Measurements from ENCODE around the gene CAPN3. TPM values are rescaled to one million over a fixed set of nuclear protein-coding genes. Genes with fewer than 3 reads are reported as not detected.
A peak's percentile ranks its signal among the peaks of the same experiment; 100 is the strongest.

The CAPN3 gene
- total and polyA plus RNA-seq, 5 donors: 6.8 to 11.4 (median 7.6) TPM

- ATAC-seq (no peak), DNase-seq (no peak)
- intact Hi-C loops (cut with DNase I): no loop called here
- no peaks in the 10 kb centered on the region for H3K9me3 ChIP-seq (ENCODE audit: control insufficient read depth, low read length)
- no peaks in the 10 kb centered on the region for H3K27me3 ChIP-seq (ENCODE audit: control insufficient read depth, insufficient read depth)
- no peak overlapping the region for H3K27ac ChIP-seq (ENCODE audit: low read length)
- H3K4me3 ChIP-seq (ENCODE audit: low read length): no peak overlapping the region
- WGBS: 85% methylated on average over 6 of the region's 6 CpGs
- H3K4me1 ChIP-seq (ENCODE audit: control insufficient read depth, insufficient read depth, low read length): no peaks in the 10 kb centered on the region
Observed at GRCh38 chr15:42355291-42355690, 4.0 kb upstream of the CAPN3 start.

- intact Hi-C loops (cut with DNase I): no loop called here
- Histone ChIP-seq H3K27ac (ENCODE audit: low read length) (no peak overlapping the region), H3K27me3 (ENCODE audit: control insufficient read depth, insufficient read depth) (no peaks in the 10 kb centered on the region), H3K4me1 (ENCODE audit: control insufficient read depth, insufficient read depth, low read length) (no peaks in the 10 kb centered on the region), H3K9me3 (ENCODE audit: control insufficient read depth, low read length) (no peaks in the 10 kb centered on the region), H3K4me3 (ENCODE audit: low read length) (no peak overlapping the region)
- ATAC-seq (no peak), DNase-seq (no peak)
- WGBS: 69% methylated on average over 5 of the region's 5 CpGs
Observed at GRCh38 chr15:42356851-42357250, 2.5 kb upstream of the CAPN3 start.

DNA sequence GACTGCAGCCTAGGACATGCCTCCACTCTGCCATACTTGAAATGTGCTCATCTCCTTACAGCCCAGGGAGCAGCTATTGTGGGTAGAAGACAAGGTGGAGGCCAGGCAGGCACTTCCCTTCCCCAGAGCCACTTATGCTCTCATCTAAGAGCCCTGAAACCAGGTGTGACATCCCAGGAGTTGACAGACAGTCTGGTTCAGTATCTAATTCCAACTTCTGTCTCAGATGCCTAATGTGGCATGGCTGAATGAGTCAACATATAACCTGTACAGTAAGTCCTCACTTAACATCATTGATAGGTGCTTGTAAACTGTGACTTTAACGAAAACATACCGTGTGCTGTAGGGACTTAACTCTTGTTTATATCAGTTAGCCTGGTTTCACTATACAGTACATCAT lies 1.2 kb upstream of the CAPN3 start:
- Histone ChIP-seq H3K4me1 (ENCODE audit: control insufficient read depth, insufficient read depth, low read length) (no peaks in the 10 kb centered on the region), H3K27ac (ENCODE audit: low read length) (no peak overlapping the region), H3K9me3 (ENCODE audit: control insufficient read depth, low read length) (no peaks in the 10 kb centered on the region), H3K27me3 (ENCODE audit: control insufficient read depth, insufficient read depth) (no peaks in the 10 kb centered on the region), H3K4me3 (ENCODE audit: low read length) (no peak overlapping the region)
- ATAC-seq (no peak), DNase-seq (no peak)
- intact Hi-C loops (cut with DNase I): no loop called here
- 86% methylated on average over 2 of the region's 2 CpGs for WGBS

DNA sequence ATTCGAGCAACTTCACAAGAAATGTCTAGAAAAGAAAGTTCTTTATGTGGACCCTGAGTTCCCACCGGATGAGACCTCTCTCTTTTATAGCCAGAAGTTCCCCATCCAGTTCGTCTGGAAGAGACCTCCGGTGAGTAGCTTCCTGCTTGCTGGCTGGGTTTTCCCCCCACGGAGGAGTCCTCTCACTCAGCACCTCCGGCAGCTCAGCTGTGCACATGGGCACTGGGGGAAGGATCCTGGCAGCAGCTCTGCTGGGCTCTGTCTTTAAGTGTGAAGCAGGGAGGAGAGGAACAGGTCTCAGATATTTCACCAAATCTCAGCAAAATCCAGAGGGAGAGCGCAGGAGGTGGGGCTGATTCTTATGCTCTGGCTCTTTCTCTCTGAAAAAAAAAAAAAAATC lies 684 bp downstream of the CAPN3 start:
- intact Hi-C loops (cut with DNase I): no loop called here
- H3K27me3 ChIP-seq (ENCODE audit: control insufficient read depth, insufficient read depth): no peaks in the 10 kb centered on the region
- ATAC-seq (peak; percentile 42 to 48), DNase-seq (peak in 1 of 3 donors; percentile 56)
- H3K9me3 ChIP-seq (ENCODE audit: control insufficient read depth, low read length): no peaks in the 10 kb centered on the region
- H3K4me1 ChIP-seq (ENCODE audit: control insufficient read depth, insufficient read depth, low read length): no peaks in the 10 kb centered on the region
- H3K27ac ChIP-seq (ENCODE audit: low read length): no peak overlapping the region
- H3K4me3 ChIP-seq (ENCODE audit: low read length): peak overlapping the region; percentile 21
- WGBS: 45% methylated on average over 7 of the region's 7 CpGs

GRCh38 chr15:42360535-42361112 lies 1.3 kb downstream of the CAPN3 start:
- H3K9me3 ChIP-seq (ENCODE audit: control insufficient read depth, low read length): no peaks in the 10 kb centered on the region
- H3K4me1 ChIP-seq (ENCODE audit: control insufficient read depth, insufficient read depth, low read length): no peaks in the 10 kb centered on the region
- no peak overlapping the region for H3K4me3 ChIP-seq (ENCODE audit: low read length)
- no peak overlapping the region for H3K27ac ChIP-seq (ENCODE audit: low read length)
- DNase-seq (no peak), ATAC-seq (no peak)
- 86% methylated on average over 5 of the region's 5 CpGs for WGBS
- H3K27me3 ChIP-seq (ENCODE audit: control insufficient read depth, insufficient read depth): no peaks in the 10 kb centered on the region
- intact Hi-C loops (cut with DNase I): no loop called here

GRCh38 chr15:42363487-42363886 lies 4.2 kb downstream of the CAPN3 start:
- ATAC-seq (no peak), DNase-seq (no peak)
- WGBS: 80% methylated on average over 3 of the region's 3 CpGs
- no peaks in the 10 kb centered on the region for H3K27me3 ChIP-seq (ENCODE audit: control insufficient read depth, insufficient read depth)
- H3K27ac ChIP-seq (ENCODE audit: low read length): no peak overlapping the region
- H3K4me1 ChIP-seq (ENCODE audit: control insufficient read depth, insufficient read depth, low read length): no peaks in the 10 kb centered on the region
- no peaks in the 10 kb centered on the region for H3K9me3 ChIP-seq (ENCODE audit: control insufficient read depth, low read length)
- no peak overlapping the region for H3K4me3 ChIP-seq (ENCODE audit: low read length)
- intact Hi-C loops (cut with DNase I): no loop called here

GRCh38 chr15:42363942-42364341 lies 4.6 kb downstream of the CAPN3 start:
- intact Hi-C loops (cut with DNase I): no loop called here
- ATAC-seq (no peak), DNase-seq (no peak)
- H3K9me3 ChIP-seq (ENCODE audit: control insufficient read depth, low read length): no peaks in the 10 kb centered on the region
- H3K27me3 ChIP-seq (ENCODE audit: control insufficient read depth, insufficient read depth): no peaks in the 10 kb centered on the region
- H3K27ac ChIP-seq (ENCODE audit: low read length): no peak overlapping the region
- no peak overlapping the region for H3K4me3 ChIP-seq (ENCODE audit: low read length)
- H3K4me1 ChIP-seq (ENCODE audit: control insufficient read depth, insufficient read depth, low read length): no peaks in the 10 kb centered on the region

DNA sequence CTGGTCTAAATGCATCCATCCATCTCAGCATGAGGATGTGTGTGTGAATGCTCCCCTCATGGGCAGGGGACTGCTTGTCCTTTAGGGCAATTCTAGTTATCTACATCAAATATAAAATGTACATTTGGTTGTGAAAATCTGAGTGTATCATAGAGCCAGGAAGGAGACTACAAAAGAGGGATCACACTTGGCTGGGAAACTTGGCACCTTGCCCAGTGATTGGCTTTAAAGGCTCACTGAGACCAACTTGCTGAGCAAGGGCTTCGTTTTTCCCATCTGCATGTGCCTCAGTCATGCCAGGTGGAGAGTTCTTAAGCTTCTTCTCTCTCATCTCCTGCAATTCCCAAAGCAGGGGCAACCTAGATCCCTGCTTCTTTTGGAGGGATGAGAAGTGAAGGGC lies 5.2 kb downstream of the CAPN3 start:
- peak; percentile 44 to 75 (median 62) for DNase-seq

GRCh38 chr15:42365921-42366550 lies 6.7 kb downstream of the CAPN3 start:
- ATAC-seq: no peak

More for the DNA sequence above, 5.2 kb downstream of the CAPN3 start:
- no peak overlapping the region for H3K27ac ChIP-seq (ENCODE audit: low read length)
- no peaks in the 10 kb centered on the region for H3K27me3 ChIP-seq (ENCODE audit: control insufficient read depth, insufficient read depth)
- H3K4me1 ChIP-seq (ENCODE audit: control insufficient read depth, insufficient read depth, low read length): no peaks in the 10 kb centered on the region
- H3K4me3 ChIP-seq (ENCODE audit: low read length): no peak overlapping the region
- no peaks in the 10 kb centered on the region for H3K9me3 ChIP-seq (ENCODE audit: control insufficient read depth, low read length)
- 45% methylated on average over 1 of the region's 1 CpG for WGBS
- intact Hi-C loops (cut with DNase I): no loop called here
- ATAC-seq: no peak

DNA sequence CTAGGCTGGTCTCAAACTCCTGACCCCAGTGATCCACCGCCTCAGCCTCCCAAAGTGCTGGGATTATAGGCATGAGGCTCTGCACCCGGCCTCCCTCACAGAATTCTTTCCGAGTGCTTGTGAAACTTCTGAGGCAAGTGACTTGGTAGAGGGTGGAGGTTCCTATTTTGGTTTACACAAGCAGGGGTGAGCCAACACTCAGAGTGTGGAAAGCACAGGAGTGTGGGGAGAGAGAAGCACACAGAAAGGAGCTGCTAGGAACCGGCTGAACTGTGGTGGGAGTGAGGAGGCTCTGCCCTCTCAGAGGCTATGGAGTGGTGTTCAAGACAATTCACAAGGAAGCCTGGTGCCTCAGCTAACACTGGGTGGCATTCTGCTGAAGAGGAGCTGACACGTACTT lies 7.7 kb downstream of the CAPN3 start:
- DNase-seq (no peak), ATAC-seq (peak; percentile 64 to 81)
- intact Hi-C loops (cut with DNase I): no loop called here

More at GRCh38 chr15:42365921-42366550, 6.7 kb downstream of the CAPN3 start:
- WGBS: 90% methylated on average over 5 of the region's 5 CpGs
- no peak for DNase-seq
- intact Hi-C loops (cut with DNase I): no loop called here
- H3K27me3 ChIP-seq (ENCODE audit: control insufficient read depth, insufficient read depth): no peaks in the 10 kb centered on the region
- H3K4me3 ChIP-seq (ENCODE audit: low read length): no peak overlapping the region
- H3K9me3 ChIP-seq (ENCODE audit: control insufficient read depth, low read length): no peaks in the 10 kb centered on the region
- no peak overlapping the region for H3K27ac ChIP-seq (ENCODE audit: low read length)
- H3K4me1 ChIP-seq (ENCODE audit: control insufficient read depth, insufficient read depth, low read length): no peaks in the 10 kb centered on the region

DNA sequence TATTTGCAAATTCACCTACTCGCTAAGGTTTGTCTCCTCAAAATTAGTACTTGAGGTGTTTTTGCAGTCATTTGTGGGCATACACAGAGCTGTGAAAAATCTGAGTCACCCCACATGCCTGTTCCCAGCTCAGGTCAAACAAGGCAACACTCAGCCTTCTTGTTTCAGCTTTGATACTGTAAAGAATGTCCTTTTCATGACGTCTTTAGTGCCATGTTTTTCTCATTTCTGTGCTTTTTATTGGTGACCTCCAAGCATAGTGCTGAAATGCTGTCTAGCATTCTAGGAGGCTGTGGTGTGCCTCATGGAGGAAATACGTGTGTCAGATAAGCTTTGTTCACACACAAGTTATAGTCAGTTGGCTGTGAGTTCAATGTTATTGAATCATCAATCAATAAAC lies 8.8 kb downstream of the CAPN3 start:
- H3K4me3 ChIP-seq (ENCODE audit: low read length): no peak overlapping the region
- H3K27me3 ChIP-seq (ENCODE audit: control insufficient read depth, insufficient read depth): no peaks in the 10 kb centered on the region
- H3K4me1 ChIP-seq (ENCODE audit: control insufficient read depth, insufficient read depth, low read length): no peaks in the 10 kb centered on the region
- H3K27ac ChIP-seq (ENCODE audit: low read length): no peak overlapping the region
- ATAC-seq (no peak), DNase-seq (no peak)
- H3K9me3 ChIP-seq (ENCODE audit: control insufficient read depth, low read length): no peaks in the 10 kb centered on the region
- 82% methylated on average over 3 of the region's 3 CpGs for WGBS
- intact Hi-C loops (cut with DNase I): no loop called here

More for the DNA sequence above, 7.7 kb downstream of the CAPN3 start:
- 60% methylated on average over 5 of the region's 5 CpGs for WGBS
- no peak overlapping the region for H3K4me3 ChIP-seq (ENCODE audit: low read length)
- H3K27me3 ChIP-seq (ENCODE audit: control insufficient read depth, insufficient read depth): no peaks in the 10 kb centered on the region
- no peak overlapping the region for H3K27ac ChIP-seq (ENCODE audit: low read length)
- H3K4me1 ChIP-seq (ENCODE audit: control insufficient read depth, insufficient read depth, low read length): no peaks in the 10 kb centered on the region
- H3K9me3 ChIP-seq (ENCODE audit: control insufficient read depth, low read length): no peaks in the 10 kb centered on the region
